ENCODE measurements around the gene NUDT1.

NUDT1 gene

GRCh38 chr7:2201686-2202360 lies 40.2 kb upstream of the NUDT1 start:
- H3K4me3 ChIP-seq (ENCODE audit: low read depth, low read length): no peak overlapping the region
- TF ChIP-seq, protein P1, sequence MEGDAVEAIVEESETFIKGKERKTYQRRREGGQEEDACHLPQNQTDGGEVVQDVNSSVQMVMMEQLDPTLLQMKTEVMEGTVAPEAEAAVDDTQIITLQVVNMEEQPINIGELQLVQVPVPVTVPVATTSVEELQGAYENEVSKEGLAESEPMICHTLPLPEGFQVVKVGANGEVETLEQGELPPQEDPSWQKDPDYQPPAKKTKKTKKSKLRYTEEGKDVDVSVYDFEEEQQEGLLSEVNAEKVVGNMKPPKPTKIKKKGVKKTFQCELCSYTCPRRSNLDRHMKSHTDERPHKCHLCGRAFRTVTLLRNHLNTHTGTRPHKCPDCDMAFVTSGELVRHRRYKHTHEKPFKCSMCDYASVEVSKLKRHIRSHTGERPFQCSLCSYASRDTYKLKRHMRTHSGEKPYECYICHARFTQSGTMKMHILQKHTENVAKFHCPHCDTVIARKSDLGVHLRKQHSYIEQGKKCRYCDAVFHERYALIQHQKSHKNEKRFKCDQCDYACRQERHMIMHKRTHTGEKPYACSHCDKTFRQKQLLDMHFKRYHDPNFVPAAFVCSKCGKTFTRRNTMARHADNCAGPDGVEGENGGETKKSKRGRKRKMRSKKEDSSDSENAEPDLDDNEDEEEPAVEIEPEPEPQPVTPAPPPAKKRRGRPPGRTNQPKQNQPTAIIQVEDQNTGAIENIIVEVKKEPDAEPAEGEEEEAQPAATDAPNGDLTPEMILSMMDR (IDR thresholded peaks at IDR 0.05; ENCODE audit: low read depth, low read length): no peak

GRCh38 chr7:2202361-2202761 lies 39.7 kb upstream of the NUDT1 start:
- TF ChIP-seq, protein P1 (IDR thresholded peaks at IDR 0.05; ENCODE audit: low read depth, low read length): no peak
- no peak overlapping the region for H3K4me3 ChIP-seq (ENCODE audit: low read depth, low read length)

- TF ChIP-seq, protein P1 (IDR thresholded peaks at IDR 0.05; ENCODE audit: low read depth, low read length): no peak
- no peak overlapping the region for H3K4me3 ChIP-seq (ENCODE audit: low read depth, low read length)
Observed at GRCh38 chr7:2202901-2203765, 38.9 kb upstream of the NUDT1 start.

DNA sequence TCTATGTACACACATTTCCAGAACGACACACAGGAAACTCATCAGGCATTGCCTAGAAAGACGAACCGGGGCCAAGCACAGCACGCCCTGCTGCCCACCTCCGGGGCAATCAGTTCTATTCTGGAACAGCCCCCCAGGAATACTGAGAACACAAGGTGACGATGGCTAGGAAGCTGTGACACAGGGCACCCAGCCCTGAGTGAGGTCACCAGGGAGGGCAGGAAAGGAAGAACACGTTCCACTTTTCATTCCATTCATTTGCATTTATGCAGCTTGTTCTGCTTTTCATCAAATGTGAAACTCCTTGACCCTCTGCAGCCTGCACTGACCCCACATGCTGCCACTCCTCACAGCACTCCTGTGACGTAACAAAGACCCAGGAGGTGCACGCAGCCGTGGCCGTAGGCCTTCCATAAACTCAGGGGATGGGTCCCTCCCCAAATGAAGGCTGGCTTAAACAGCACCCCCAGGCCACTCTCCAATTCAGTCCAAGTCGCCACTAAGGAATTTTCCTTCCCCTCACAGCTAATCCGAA lies 38.2 kb upstream of the NUDT1 start:
- TF ChIP-seq, protein P1 (IDR thresholded peaks at IDR 0.05; ENCODE audit: low read depth, low read length): no peak
- H3K4me3 ChIP-seq (ENCODE audit: low read depth, low read length): no peak overlapping the region

DNA sequence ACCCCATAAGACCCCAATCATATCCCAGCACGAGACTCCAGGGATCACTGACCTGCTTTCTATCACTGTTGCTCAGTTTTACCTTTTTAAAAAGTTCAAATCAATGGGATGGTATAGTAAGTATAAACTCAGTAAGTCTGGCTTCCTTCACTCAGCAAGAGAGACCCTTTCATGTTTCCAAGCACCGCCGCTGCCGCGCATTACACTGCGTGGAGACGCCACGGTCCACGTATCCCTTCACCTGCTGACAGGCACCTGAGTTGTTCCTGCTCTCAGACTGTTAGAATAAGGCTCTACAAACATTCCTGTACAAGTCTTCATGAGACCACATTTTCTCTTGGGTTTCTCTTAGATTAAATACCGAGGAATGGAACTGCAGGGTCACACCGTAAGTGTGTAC lies 37.6 kb upstream of the NUDT1 start:
- H3K4me3 ChIP-seq (ENCODE audit: low read depth, low read length): no peak overlapping the region
- TF ChIP-seq, protein P1 (IDR thresholded peaks at IDR 0.05; ENCODE audit: low read depth, low read length): no peak

GRCh38 chr7:2205036-2205780 lies 36.8 kb upstream of the NUDT1 start:
- H3K4me3 ChIP-seq (ENCODE audit: low read depth, low read length): no peak overlapping the region
- TF ChIP-seq, protein P1 (IDR thresholded peaks at IDR 0.05; ENCODE audit: low read depth, low read length): no peak
